Measurements from ENCODE around the gene DUSP12. TPM values are rescaled to one million over a fixed set of nuclear protein-coding genes. Genes with fewer than 3 reads are reported as not detected.

The DUSP12 gene
- total RNA-seq, 4 donors from 2014 or later: 10.2 to 24.5 (median 18.8) TPM

DNA sequence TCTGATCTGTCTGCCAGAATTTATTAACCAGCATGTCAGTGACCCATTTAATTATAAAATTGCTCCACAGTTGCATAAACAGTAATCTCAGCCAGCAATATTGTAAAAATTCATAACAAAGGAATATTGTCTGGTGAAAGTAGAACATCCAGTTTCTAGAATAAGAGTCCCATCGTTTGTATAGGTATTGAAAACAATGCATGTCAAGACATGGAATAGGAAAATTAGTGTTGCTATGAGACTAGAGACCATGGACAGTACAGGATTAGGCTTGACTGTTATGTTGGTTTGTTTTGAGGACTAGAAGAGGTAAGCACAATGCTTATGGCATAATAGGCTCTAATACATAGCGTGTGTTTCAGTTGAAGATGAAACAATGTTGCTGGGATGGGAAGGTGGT is 53.6 kb downstream of the DUSP12 start:
- no peak overlapping the region for H3K4me3 ChIP-seq (ENCODE audit: low read depth, poor library complexity, severe bottlenecking)
- intact Hi-C loops (cut with DNase I; ENCODE audit: low total_unique reads): no loop called here

GRCh38 chr1:161805399-161806197 is 56.0 kb downstream of the DUSP12 start:
- TF ChIP-seq CTCF (IDR thresholded peaks at IDR 0.05) (no peak), POLR2A (IDR thresholded peaks at IDR 0.05) (no peak)
- H3K4me3 ChIP-seq (ENCODE audit: low read depth, poor library complexity, severe bottlenecking): no peak overlapping the region
- intact Hi-C loops (cut with DNase I; ENCODE audit: low total_unique reads): no loop called here
- DNase-seq (ENCODE audit: low spot score in 2 of 2): no peak
- 69 to 80% methylated on average over 3 of the region's 3 CpGs for WGBS, 2 donors

More for the DNA sequence above, 53.6 kb downstream of the DUSP12 start:
- TF ChIP-seq CTCF (IDR thresholded peaks at IDR 0.05) (no peak), POLR2A (IDR thresholded peaks at IDR 0.05) (no peak)
- DNase-seq (ENCODE audit: low spot score in 2 of 2): no peak
- WGBS, 2 donors: 46 to 50% methylated on average over 2 of the region's 2 CpGs

Other genes starting within 250 kb of the DUSP12 start
- gene FCGR2A, start 244.3 kb upstream of the DUSP12 start, total RNA-seq: 10 to 100 TPM in 1 of 4 donors, 1 to 10 TPM in 3; 5.7 to 14.2 (median 8.4) TPM
- gene HSPA6, start 225.2 kb upstream of the DUSP12 start, total RNA-seq: 1 to 10 TPM; 2.0 to 5.0 (median 4.5) TPM
- 1 to 10 TPM; 1.9 to 8.6 (median 3.5) TPM for gene FCGR3A, start 200.0 kb upstream of the DUSP12 start, total RNA-seq
- 1 to 10 TPM; 1.1 to 7.8 (median 2.4) TPM for gene FCGR3B, start 118.6 kb upstream of the DUSP12 start, total RNA-seq
- gene FCGR2B, start 86.6 kb upstream of the DUSP12 start, total RNA-seq: 10 to 100 TPM in 1 of 4 donors, 1 to 10 TPM in 3; 6.0 to 10.0 (median 8.3) TPM
- 1 to 10 TPM in 2 of 4 donors, under 1 TPM in 1, not detected in 1; 0.19 to 2.2 (median 2.0) TPM for gene FCRLA, start 42.6 kb upstream of the DUSP12 start, total RNA-seq
- gene FCRLB, start 28.2 kb upstream of the DUSP12 start, total RNA-seq: 1 to 10 TPM in 2 of 4 donors, under 1 TPM in 2; 0.38 to 1.6 (median 1.1) TPM
- gene ATF6, start 16.5 kb downstream of the DUSP12 start, total RNA-seq: 10 to 100 TPM; 28.7 to 33.5 (median 31.2) TPM